Esophagus squamous epithelium (tissue), 5 donors: ENCODE results near the gene CADM2. TPM values are rescaled to one million over a fixed set of nuclear protein-coding genes. Genes with fewer than 3 reads are reported as not detected.
"Not testable (repeated sequence)": the region's sequence is repeated elsewhere in the genome, so short reads cannot be mapped to it uniquely, and the experiment has no call there.

Experiments used
- DNase-seq: peaks from one replicate; lab custom pipeline; 2025; lab: John Stamatoyannopoulos, UW
- H3K27ac ChIP-seq, 4 donors: fragments of 200-600 bp; sonication (generic); one replicate each; pipeline ENCODE4 v1.5.1; 2016 to 2019; ENCODE audit warnings: mild to moderate bottlenecking in 1 of 4
- H3K27me3 ChIP-seq, 4 donors: fragments of 200-600 bp; sonication (generic); 1 replicate in 3 of 4; 2 replicates in 1 of 4; pipeline versions ENCODE4 v1.5.1 to v1.6.0; 2017 to 2021; ENCODE audit warnings: antibody characterized with exemption in 1 of 4
- H3K36me3 ChIP-seq, 3 donors: fragments of 200-600 bp; sonication (generic); one replicate each; pipeline ENCODE4 v1.5.1; 2016 to 2019
- H3K4me1 ChIP-seq, 3 donors: fragments of 200-600 bp; sonication (generic); one replicate each; pipeline ENCODE4 v1.5.1; 2017 to 2019
- H3K4me3 ChIP-seq, 4 donors: fragments of 200-600 bp; sonication (generic); 1 replicate in 3 of 4; 2 replicates in 1 of 4; pipeline ENCODE4 v1.5.1; 2016 to 2019; ENCODE audit warnings: mild to moderate bottlenecking in 2 of 4, moderate library complexity in 1 of 4
- H3K9me3 ChIP-seq, 3 donors: fragments of 200-600 bp; sonication (generic); one replicate each; pipeline ENCODE4 v1.5.1; 2016 to 2019
- POLR2A ChIP-seq, 4 donors: fragments of 450-650 bp; IDR thresholded peaks; one replicate each; pipeline ENCODE4 v1.6.1; 2017; ENCODE audit warnings: antibody characterized with exemption in 4 of 4, mild to moderate bottlenecking in 4 of 4, moderate library complexity in 3 of 4
- WGBS, 2 donors: methylation state at CpG; one replicate each; pipeline ENCODE4 v1.1.5; 2018; 5-methylcytosine and 5-hydroxymethylcytosine counted together
- intact Hi-C: fragments of 100-400 bp; cut with DNase I; formaldehyde crosslinking; loops from one replicate; pipeline ENCODE4 v1.15.0; 2022
- total RNA-seq, 4 donors: library from RNA; depleted of rRNA; stranded (reverse); fragments of >200 nt; gene quantifications; one replicate each; pipeline ENCODE4 v1.1.0, GENCODE V29; 2016
- TF ChIP-seq, protein P1 (sequence below), 6 experiments: fragments of 450-650 bp in 4 of 6; fragments of 200-600 bp in 2 of 6; sonication (generic) in 2 of 6; IDR thresholded peaks; one replicate each; pipeline ENCODE4 v1.5.1; 2016 to 2019; ENCODE audit warnings: antibody characterized with exemption in 6 of 6, mild to moderate bottlenecking in 4 of 6, moderate library complexity in 4 of 6
- donor health status: DM: yes; HTN: yes; CAD: no.

The CADM2 gene
- under 1 TPM; 0.08 to 0.76 (median 0.34) TPM for total RNA-seq

DNA sequence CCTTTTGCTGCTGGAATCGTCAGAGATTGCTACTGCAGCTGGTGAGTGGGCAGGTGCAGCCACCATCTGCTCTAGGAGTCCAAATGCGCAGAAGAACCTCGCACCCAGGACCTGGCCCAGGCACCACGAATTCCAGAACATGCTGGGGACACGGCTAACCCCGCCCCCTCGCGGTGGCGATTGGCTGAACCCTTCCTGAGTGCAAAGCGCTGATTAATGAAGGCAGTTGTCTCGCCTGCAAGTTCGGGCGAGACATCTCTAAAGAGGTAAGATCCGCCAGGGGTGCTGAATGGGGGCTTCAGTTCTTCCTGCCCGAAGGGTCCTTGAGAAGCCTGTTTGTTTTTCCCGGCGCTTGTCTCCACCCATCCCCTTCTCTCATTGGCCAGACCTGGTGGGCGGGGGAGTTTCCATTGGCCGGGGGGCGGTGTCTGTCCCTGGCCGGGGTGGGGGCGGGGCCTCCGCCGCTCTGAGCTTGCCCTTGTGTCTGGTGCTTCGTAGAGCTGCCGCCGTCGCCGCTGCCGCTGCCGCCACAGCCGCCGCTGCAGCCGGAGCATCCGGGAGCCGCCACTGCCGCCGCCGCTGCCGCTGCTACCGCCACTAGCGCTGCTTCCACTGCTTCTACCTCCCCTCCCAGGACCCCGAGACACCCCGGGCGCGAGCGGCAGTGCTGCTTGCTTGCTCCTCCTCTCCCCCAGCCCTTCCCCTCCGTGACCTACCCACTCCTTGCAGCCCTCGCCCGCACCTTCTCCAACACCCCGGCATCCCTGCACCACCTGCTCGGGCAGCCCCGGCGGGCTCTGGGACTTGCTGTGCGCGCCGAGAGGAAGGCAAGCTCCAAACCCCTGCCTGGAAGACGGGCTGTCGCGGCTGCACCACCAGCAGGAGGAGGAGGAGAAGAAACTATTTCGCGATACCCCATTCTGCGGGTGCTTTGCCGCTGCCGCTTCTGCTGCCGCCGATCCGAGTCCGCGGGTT, at the start of gene CADM2:
TSS of gene CADM2 (plus strand) at position 495 of the 975 bp plus-strand sequence.
- Histone ChIP-seq H3K27me3 (peaks cover 0 to 59% (median 12%) of the 10 kb centered on the region in 4 donors), H3K27ac (peak within 1 kb of the TSS in 2 of 4 donors; percentile 24 to 44), H3K4me3 (peak within 1 kb of the TSS; percentile 29 to 69 (median 50)), H3K36me3 (no peaks in the 10 kb centered on the region), H3K4me1 (peaks cover 4 to 21% (median 8%) of the 10 kb centered on the region in 3 donors), H3K9me3 (no peaks in the 10 kb centered on the region)
- intact Hi-C loops = no loop called here
- DNase-seq = peak; percentile 10
- 0 to 3% methylated on average over 7 to 11 of the region's 70 CpGs for WGBS, 2 donors
- peak in 1 of 4 donors; percentile 16 for TF ChIP-seq POLR2A (IDR thresholded peaks at IDR 0.05)
- TF ChIP-seq, protein P1, sequence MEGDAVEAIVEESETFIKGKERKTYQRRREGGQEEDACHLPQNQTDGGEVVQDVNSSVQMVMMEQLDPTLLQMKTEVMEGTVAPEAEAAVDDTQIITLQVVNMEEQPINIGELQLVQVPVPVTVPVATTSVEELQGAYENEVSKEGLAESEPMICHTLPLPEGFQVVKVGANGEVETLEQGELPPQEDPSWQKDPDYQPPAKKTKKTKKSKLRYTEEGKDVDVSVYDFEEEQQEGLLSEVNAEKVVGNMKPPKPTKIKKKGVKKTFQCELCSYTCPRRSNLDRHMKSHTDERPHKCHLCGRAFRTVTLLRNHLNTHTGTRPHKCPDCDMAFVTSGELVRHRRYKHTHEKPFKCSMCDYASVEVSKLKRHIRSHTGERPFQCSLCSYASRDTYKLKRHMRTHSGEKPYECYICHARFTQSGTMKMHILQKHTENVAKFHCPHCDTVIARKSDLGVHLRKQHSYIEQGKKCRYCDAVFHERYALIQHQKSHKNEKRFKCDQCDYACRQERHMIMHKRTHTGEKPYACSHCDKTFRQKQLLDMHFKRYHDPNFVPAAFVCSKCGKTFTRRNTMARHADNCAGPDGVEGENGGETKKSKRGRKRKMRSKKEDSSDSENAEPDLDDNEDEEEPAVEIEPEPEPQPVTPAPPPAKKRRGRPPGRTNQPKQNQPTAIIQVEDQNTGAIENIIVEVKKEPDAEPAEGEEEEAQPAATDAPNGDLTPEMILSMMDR (IDR thresholded peaks at IDR 0.05) = peak; percentile 8 to 36 (median 27)

DNA sequence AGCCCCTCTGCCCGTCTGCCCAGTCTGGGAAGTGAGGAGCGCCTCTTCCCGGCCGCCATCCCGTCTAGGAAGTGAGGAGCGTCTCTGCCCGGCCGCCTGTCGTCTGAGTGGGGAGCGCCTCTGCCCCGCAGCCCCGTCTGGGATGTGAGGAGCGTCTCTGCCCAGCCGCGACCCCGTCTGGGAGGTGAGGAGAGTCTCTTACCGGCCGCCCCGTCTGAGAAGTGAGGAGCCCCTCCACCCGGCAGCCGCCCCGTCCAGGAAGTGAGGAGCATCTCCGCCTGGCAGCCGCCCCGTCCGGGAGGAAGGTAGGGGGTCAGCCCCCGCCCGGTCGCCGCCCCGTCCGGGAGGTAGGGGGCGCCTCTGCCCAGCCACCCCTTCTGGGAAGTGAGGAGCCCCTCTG, 40.2 kb upstream of the CADM2 start:
- H3K4me3 ChIP-seq, H3K4me1 ChIP-seq, H3K27ac ChIP-seq, H3K27me3 ChIP-seq, H3K9me3 ChIP-seq, DNase-seq, H3K36me3 ChIP-seq, intact Hi-C loops: not testable (repeated sequence)
- WGBS, 2 donors = no CpG with 5 or more reads among the region's 33 CpGs

DNA sequence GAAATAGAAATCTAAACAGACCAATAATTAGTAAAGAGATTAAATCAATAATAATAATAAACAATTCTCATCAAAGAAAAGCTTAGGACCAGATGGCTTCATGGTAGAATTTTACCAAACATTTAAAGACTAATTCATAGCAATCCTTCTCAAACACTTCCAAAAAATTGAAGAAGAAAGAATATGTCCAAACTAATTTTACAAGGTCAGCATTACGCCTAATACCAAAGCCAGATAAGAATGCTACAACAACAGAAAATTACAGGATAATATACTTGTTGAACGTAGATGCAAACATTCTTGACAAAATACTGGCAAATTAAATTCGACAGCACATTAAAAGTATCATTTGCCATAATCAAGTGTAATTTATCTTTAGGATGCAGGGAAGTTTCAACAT, 36.1 kb upstream of the CADM2 start:
- Histone ChIP-seq H3K4me1 (no peaks in the 10 kb centered on the region), H3K27ac (no peak overlapping the region), H3K4me3 (no peak overlapping the region), H3K27me3 (no peaks in the 10 kb centered on the region), H3K9me3 (no peaks in the 10 kb centered on the region), H3K36me3 (no peaks in the 10 kb centered on the region)
- no peak for DNase-seq
- no peak for TF ChIP-seq POLR2A (IDR thresholded peaks at IDR 0.05)
- TF ChIP-seq, protein P1 (IDR thresholded peaks at IDR 0.05) = no peak
- intact Hi-C loops = no loop called here
- WGBS, 2 donors = 68 to 74% methylated on average over 3 of the region's 3 CpGs

DNA sequence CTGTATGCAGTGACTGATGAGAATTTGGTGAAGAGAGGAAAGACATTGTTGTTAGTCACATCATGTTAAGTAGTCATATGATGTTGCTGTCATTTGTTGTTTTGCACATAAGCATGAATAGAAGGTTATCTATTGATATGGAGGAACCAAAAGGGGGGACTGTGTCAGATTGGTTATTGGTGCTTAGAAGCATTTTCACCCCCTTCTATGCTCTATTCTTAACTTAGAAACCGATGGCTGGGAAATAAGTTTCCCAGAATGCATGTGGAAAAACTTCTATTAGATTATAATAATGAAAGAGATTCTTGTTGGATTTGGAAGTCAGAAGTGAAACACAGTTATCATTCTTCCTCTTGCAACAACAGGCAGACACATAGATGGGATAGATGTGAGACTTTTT, 33.2 kb upstream of the CADM2 start:
- WGBS, 2 donors = 57 to 69% methylated on average over 1 of the region's 1 CpG
- intact Hi-C loops = no loop called here
- Histone ChIP-seq H3K9me3 (no peaks in the 10 kb centered on the region), H3K4me1 (no peaks in the 10 kb centered on the region), H3K36me3 (no peaks in the 10 kb centered on the region), H3K4me3 (no peak overlapping the region), H3K27ac (no peak overlapping the region), H3K27me3 (no peaks in the 10 kb centered on the region)
- TF ChIP-seq, protein P1 (IDR thresholded peaks at IDR 0.05) = no peak
- no peak for TF ChIP-seq POLR2A (IDR thresholded peaks at IDR 0.05)
- DNase-seq = no peak

DNA sequence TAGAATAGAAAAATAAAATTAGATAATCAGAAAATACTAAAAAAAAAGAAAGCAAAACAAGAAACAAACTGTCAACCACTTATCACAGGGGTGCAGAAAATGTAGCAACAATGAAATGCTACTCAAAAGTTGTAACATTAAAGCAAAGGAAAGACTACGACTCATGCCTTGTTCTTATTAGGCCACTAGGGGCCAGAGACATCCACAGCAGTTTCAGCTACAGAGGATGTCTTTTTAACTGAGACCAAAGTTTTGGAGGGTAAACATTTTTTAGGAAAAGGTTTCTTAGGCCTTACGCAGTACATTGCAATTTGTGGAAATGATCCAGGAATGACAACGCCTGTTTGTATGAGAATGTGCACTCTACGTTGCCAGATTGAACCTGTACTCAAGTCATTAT, 15.4 kb upstream of the CADM2 start:
- Histone ChIP-seq H3K4me1 (no peaks in the 10 kb centered on the region), H3K27ac (no peak overlapping the region), H3K36me3 (no peaks in the 10 kb centered on the region), H3K4me3 (no peak overlapping the region), H3K9me3 (no peaks in the 10 kb centered on the region), H3K27me3 (no peaks in the 10 kb centered on the region)
- no peak for DNase-seq
- intact Hi-C loops = no loop called here
- WGBS, 2 donors = 55 to 72% methylated on average over 4 of the region's 4 CpGs
- TF ChIP-seq POLR2A (IDR thresholded peaks at IDR 0.05) = no peak
- TF ChIP-seq, protein P1 (IDR thresholded peaks at IDR 0.05) = peak in 1 of 6 experiments; percentile 8
